HCT116 (cell line): Measurements from ENCODE around the gene CCR7. TPM values are rescaled to one million over a fixed set of nuclear protein-coding genes. Genes with fewer than 3 reads are reported as not detected.

Source experiments
- ATAC-seq: fragments of 200-7000 bp; cut with Tn5 transposase; 2 replicates; pipeline ENCODE4 v1.9.1; 2020; ENCODE audit warnings: mild to moderate bottlenecking, moderate library complexity
- BruUV-seq: library from RNA; stranded (reverse); fragments of 400-500 nt; replicated peaks from 2 replicates; lab custom pipeline; 2021; lab: Mats Ljungman, UMichigan
- CTCF ChIA-PET: fragments of 300-600 bp; sonication (Branson Sonifier 250); formaldehyde crosslinking; loops from one replicate; lab custom pipeline; 2021; ENCODE audit warnings: antibody characterized with exemption; lab: Charles Lee
- POLR2A ChIA-PET: fragments of 300-600, 350-600 bp; sonication (Branson Sonifier 250); formaldehyde crosslinking; loops from one replicate; lab custom pipeline; 2021; ENCODE audit warnings: antibody characterized with exemption; lab: Charles Lee
- RAD21 ChIA-PET, 2 experiments: fragments of 300-600 bp; sonication (Branson Sonifier 250); formaldehyde crosslinking; loops; one replicate each; lab custom pipeline; 2023; ENCODE audit warnings: low total read pairs in 2 of 2; ENCODE audit not compliant: uncharacterized antibody in 2 of 2, unreplicated experiment in 2 of 2, low non-redundant PET in 1 of 2; lab: Charles Lee
- DNase-seq: peaks from one replicate; pipeline ENCODE4 v3.0.0-alpha.2; 2010; ENCODE audit warnings: low read depth, low spot score
- H2AFZ ChIP-seq: fragments of 200-600 bp; shearing (Covaris generic), sonication (generic); 2 replicates; pipeline ENCODE4 v1.6.1; 2017; ENCODE audit warnings: low read depth, mixed run types, mixed read lengths, antibody characterized with exemption, low read length; ENCODE audit not compliant: poor library complexity, severe bottlenecking
- H3K27ac ChIP-seq: 2 replicates; pipeline ENCODE4 v1.5.1; 2012; ENCODE audit warnings: low read depth, low read length
- H3K27me3 ChIP-seq: fragments of 200-600 bp; sonication (generic); 2 replicates; pipeline ENCODE4 v1.6.1; 2016; ENCODE audit warnings: mixed run types, low read length, mixed read lengths; ENCODE audit not compliant: insufficient read depth
- H3K36me3 ChIP-seq, 2 experiments: fragments of 200-500 bp in 1 of 2; fragments of 200-600 bp in 1 of 2; sonication (Bioruptor generic) in 1 of 2; sonication (generic) in 1 of 2; 2 replicates each; pipeline versions ENCODE4 v1.5.1 to v1.6.1; 2014 to 2016; ENCODE audit warnings: low read length in 2 of 2, inconsistent platforms in 1 of 2, mixed read lengths in 1 of 2, mixed run types in 1 of 2; ENCODE audit not compliant: insufficient read depth in 2 of 2, control insufficient read depth in 1 of 2
- H3K4me1 ChIP-seq, 2 experiments: fragments of 200-600 bp in 1 of 2; sonication (generic) in 1 of 2; 2 replicates each; pipeline versions ENCODE4 v1.5.1 to v1.6.1; 2012 to 2017; ENCODE audit warnings: low read length in 2 of 2, inconsistent platforms in 1 of 2, mild to moderate bottlenecking in 1 of 2, mixed read lengths in 1 of 2, mixed run types in 1 of 2, moderate library complexity in 1 of 2; ENCODE audit not compliant: insufficient read depth in 2 of 2, control insufficient read depth in 1 of 2
- H3K4me2 ChIP-seq: fragments of 200-600 bp; sonication (generic); 2 replicates; pipeline ENCODE4 v1.6.1; 2017; ENCODE audit warnings: mixed run types, low read length, mixed read lengths
- H3K4me3 ChIP-seq, 2 experiments: fragments of 200-600 bp in 1 of 2; sonication (generic) in 1 of 2; replicated peaks in 1 of 2; 2 replicates each; pipeline ENCODE4 v1.5.1; 2011 to 2016; ENCODE audit warnings: low read length in 2 of 2, control low read depth in 1 of 2, low read depth in 1 of 2, mild to moderate bottlenecking in 1 of 2, mixed read lengths in 1 of 2, mixed run types in 1 of 2
- H3K79me2 ChIP-seq: fragments of 200-600 bp; sonication (generic); 2 replicates; pipeline ENCODE4 v1.6.1; 2017; ENCODE audit warnings: mild to moderate bottlenecking, mixed run types, low read length, moderate library complexity, mixed read lengths; ENCODE audit not compliant: insufficient read depth
- H3K9ac ChIP-seq: fragments of 200-600 bp; sonication (generic); 2 replicates; pipeline ENCODE4 v1.6.1; 2016; ENCODE audit warnings: low read length, mixed read lengths
- H3K9me2 ChIP-seq: fragments of 200-600 bp; sonication (generic), shearing (Covaris generic); 2 replicates; pipeline ENCODE4 v1.6.1; 2017; ENCODE audit warnings: mixed run types, mild to moderate bottlenecking, moderate library complexity; ENCODE audit not compliant: insufficient read depth
- H3K9me3 ChIP-seq, 2 experiments: fragments of 200-500 bp in 1 of 2; fragments of 200-600 bp in 1 of 2; sonication (Bioruptor generic) in 1 of 2; sonication (generic) in 1 of 2; 2 replicates each; pipeline ENCODE4 v1.6.1; 2014 to 2017; ENCODE audit warnings: low read length in 2 of 2, mixed read lengths in 2 of 2, inconsistent platforms in 1 of 2, low read depth in 1 of 2, mild to moderate bottlenecking in 1 of 2, mixed run types in 1 of 2, moderate library complexity in 1 of 2; ENCODE audit not compliant: control insufficient read depth in 1 of 2, insufficient read depth in 1 of 2
- H4K20me1 ChIP-seq: fragments of 200-600 bp; sonication (generic), shearing (Covaris generic); 2 replicates; pipeline ENCODE4 v1.6.1; 2017; ENCODE audit warnings: mixed run types, mild to moderate bottlenecking, moderate library complexity; ENCODE audit not compliant: insufficient read depth
- ATF3 ChIP-seq: IDR thresholded peaks from 2 replicates; pipeline ENCODE4 v1.6.1; 2012
- CBX3 ChIP-seq: IDR thresholded peaks from 2 replicates; pipeline ENCODE4 v1.6.1; 2012; ENCODE audit warnings: low read depth
- CTCF ChIP-seq, 3 experiments: fragments of 200-600 bp in 1 of 3; sonication (generic) in 1 of 3; IDR thresholded peaks in 2 of 3; conservative IDR thresholded peaks in 1 of 3; 2 replicates each; pipeline ENCODE4 v1.5.1; 2012 to 2017; ENCODE audit warnings: low read depth in 2 of 3, low read length in 2 of 3, antibody characterized with exemption in 1 of 3, borderline replicate concordance in 1 of 3, control low read depth in 1 of 3, mild to moderate bottlenecking in 1 of 3, mixed read lengths in 1 of 3, mixed run types in 1 of 3, moderate library complexity in 1 of 3; ENCODE audit not compliant: insufficient read depth in 1 of 3
- EGR1 ChIP-seq: IDR thresholded peaks from 2 replicates; pipeline ENCODE4 v1.6.1; 2012; ENCODE audit warnings: low read depth
- ELF1 ChIP-seq: IDR thresholded peaks from 2 replicates; pipeline ENCODE4 v1.6.1; 2012; ENCODE audit warnings: low read depth, borderline replicate concordance
- EZH2 ChIP-seq: fragments of 200-600 bp; sonication (generic); IDR thresholded peaks from 2 replicates; pipeline ENCODE4 v1.6.1; 2017; ENCODE audit warnings: antibody characterized with exemption, mixed run types
- EZH2phosphoT487 ChIP-seq: fragments of 200-600 bp; IDR thresholded peaks from 2 replicates; pipeline ENCODE4 v1.6.1; 2018; ENCODE audit warnings: antibody characterized with exemption, borderline replicate concordance
- MAX ChIP-seq: IDR thresholded peaks from 2 replicates; pipeline ENCODE4 v1.6.1; 2012
- RAD21 ChIP-seq: IDR thresholded peaks from 2 replicates; pipeline ENCODE4 v1.6.1; 2012; ENCODE audit warnings: low read depth, mild to moderate bottlenecking
- SIN3A ChIP-seq: IDR thresholded peaks from 2 replicates; pipeline ENCODE4 v1.6.1; 2012; ENCODE audit warnings: low read depth
- SRF ChIP-seq: IDR thresholded peaks from 2 replicates; pipeline ENCODE4 v1.6.1; 2012; ENCODE audit warnings: low read depth
- TCF7L2 ChIP-seq: IDR thresholded peaks from 2 replicates; pipeline ENCODE4 v1.7.0; 2011; ENCODE audit warnings: borderline replicate concordance, inconsistent platforms; ENCODE audit not compliant: insufficient read depth, insufficient read length; ENCODE audit errors: extremely low read depth
- YY1 ChIP-seq: IDR thresholded peaks from 2 replicates; pipeline ENCODE4 v1.6.1; 2011; ENCODE audit warnings: low read length, low read depth, moderate library complexity, mild to moderate bottlenecking; ENCODE audit not compliant: insufficient replicate concordance; ENCODE audit errors: extremely low read depth
- ZFX ChIP-seq: fragments of 450-650 bp; IDR thresholded peaks from 2 replicates; pipeline ENCODE4 v1.6.1; 2017
- ZNF274 ChIP-seq: fragments of 200-500 bp; sonication (Bioruptor generic); IDR thresholded peaks from 2 replicates; pipeline ENCODE4 v1.6.1; 2014; ENCODE audit warnings: mild to moderate bottlenecking, low read depth, low read length, inconsistent platforms
- intact Hi-C: fragments of 100-400 bp; cut with micrococcal nuclease; formaldehyde crosslinking; loops from 2 replicates; pipeline ENCODE4 v1.10.0; 2022
- total RNA-seq: library from RNA; stranded (reverse); gene quantifications from one replicate; pipeline ENCODE4 v1.2.1, GENCODE V29; 2021; ENCODE audit not compliant: unreplicated experiment

The CCR7 gene
- total RNA-seq, 1 experiment from 2014 or later = 0.69 TPM

GRCh38 chr17:40515011-40515410 is 50.3 kb downstream of the CCR7 start:
- Histone ChIP-seq H3K4me2 (no peak overlapping the region), H3K9me3 (no peaks in the 10 kb centered on the region), H3K27ac (no peak overlapping the region), H3K9me2 (no peaks in the 10 kb centered on the region), H3K4me3 (no peak overlapping the region), H4K20me1 (no peaks in the 10 kb centered on the region), H3K79me2 (no peaks in the 10 kb centered on the region), H3K36me3 (no peaks in the 10 kb centered on the region), H3K9ac (no peak overlapping the region), H3K27me3 (no peaks in the 10 kb centered on the region), H2AFZ (no peak overlapping the region), H3K4me1 (peaks cover 80 to 100% of the 10 kb centered on the region in 2 experiments)
- no peak for TF ChIP-seq EZH2
- no peak for TF ChIP-seq EGR1
- no peak for TF ChIP-seq EZH2phosphoT487
- no peak for TF ChIP-seq MAX
- no peak for TF ChIP-seq ZFX
- TF ChIP-seq CTCF (IDR thresholded peaks at IDR 0.05 in 2 of 3, conservative IDR thresholded peaks at IDR 0.05 in 1 of 3; ENCODE audit: borderline replicate concordance in 1 of 3, insufficient read depth in 1 of 3, low read depth in 2 of 3, low read length in 2 of 3) = no peak
- no peak for TF ChIP-seq CBX3
- no peak for TF ChIP-seq ATF3
- TF ChIP-seq SRF = no peak
- no peak for TF ChIP-seq TCF7L2
- no peak for TF ChIP-seq SIN3A
- no peak for TF ChIP-seq ZNF274
- TF ChIP-seq ELF1 = no peak
- no peak for TF ChIP-seq YY1
- TF ChIP-seq RAD21 = no peak
- ChIA-PET RAD21 (no interaction called here), CTCF (no interaction called here), POLR2A (interaction anchor here (2.2 kb wide), 1 partner anchor 13 kb away, joined by 8 read pairs; the partner anchor contains the start of gene TNS4)
- ATAC-seq (no peak), DNase-seq (no peak)
- intact Hi-C loops = no loop called here
- no TSS peak for BruUV-seq
